Epithelial cell of esophagus (primary cell): ENCODE results near the gene AIG1.
"Not testable (repeated sequence)": the region's sequence is repeated elsewhere in the genome, so short reads cannot be mapped to it uniquely, and the experiment has no call there.

Source experiments
- DNase-seq: peaks from one replicate; pipeline ENCODE4 v3.0.0; 2010; ENCODE audit warnings: low read depth
- H3K4me3 ChIP-seq: 2 replicates; pipeline ENCODE4 v1.5.1; 2011; ENCODE audit warnings: mild to moderate bottlenecking, low read length, control low read depth
- TF ChIP-seq, protein P1 (sequence below): IDR thresholded peaks from 2 replicates; pipeline ENCODE4 v1.5.1; 2011; ENCODE audit warnings: low read depth, mild to moderate bottlenecking, low read length, control low read depth, inconsistent platforms; ENCODE audit not compliant: insufficient read depth; ENCODE audit errors: missing control alignments

AIG1 gene

DNA sequence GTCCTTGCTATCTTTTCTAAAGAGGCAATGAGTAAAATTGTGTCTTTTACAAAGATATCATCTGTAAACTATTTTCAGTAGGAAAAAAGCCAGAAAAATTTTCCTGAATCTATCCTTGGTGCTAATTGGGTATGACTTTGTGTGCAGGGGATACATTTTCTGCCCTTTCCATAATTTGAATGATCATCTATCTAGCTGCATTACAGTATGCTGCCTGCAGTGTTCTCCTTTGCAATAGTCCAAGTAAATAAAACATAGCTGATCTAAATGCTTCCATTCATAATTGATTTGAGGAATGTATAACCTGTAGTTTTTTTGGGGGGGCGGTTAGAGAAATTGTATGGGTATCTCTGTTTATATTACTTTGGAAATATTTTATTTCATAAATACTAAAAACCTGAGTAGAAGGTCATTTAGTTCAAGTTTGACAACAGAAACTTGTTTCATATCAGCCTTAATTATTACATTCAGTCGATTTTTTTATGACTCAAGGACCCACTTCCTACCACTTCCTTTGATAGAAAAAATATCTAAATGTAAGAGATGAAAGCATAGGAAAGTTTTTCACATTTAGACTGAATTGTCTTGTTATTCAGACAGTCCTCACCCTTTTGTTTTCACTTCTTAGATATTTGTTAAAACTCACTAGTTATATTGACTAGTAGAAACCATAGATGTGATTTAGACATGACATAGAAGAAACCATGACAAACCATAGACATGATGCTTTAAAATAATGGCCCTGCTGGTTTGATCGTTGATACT lies 75.3 kb downstream of the AIG1 start:
- TF ChIP-seq, protein P1, sequence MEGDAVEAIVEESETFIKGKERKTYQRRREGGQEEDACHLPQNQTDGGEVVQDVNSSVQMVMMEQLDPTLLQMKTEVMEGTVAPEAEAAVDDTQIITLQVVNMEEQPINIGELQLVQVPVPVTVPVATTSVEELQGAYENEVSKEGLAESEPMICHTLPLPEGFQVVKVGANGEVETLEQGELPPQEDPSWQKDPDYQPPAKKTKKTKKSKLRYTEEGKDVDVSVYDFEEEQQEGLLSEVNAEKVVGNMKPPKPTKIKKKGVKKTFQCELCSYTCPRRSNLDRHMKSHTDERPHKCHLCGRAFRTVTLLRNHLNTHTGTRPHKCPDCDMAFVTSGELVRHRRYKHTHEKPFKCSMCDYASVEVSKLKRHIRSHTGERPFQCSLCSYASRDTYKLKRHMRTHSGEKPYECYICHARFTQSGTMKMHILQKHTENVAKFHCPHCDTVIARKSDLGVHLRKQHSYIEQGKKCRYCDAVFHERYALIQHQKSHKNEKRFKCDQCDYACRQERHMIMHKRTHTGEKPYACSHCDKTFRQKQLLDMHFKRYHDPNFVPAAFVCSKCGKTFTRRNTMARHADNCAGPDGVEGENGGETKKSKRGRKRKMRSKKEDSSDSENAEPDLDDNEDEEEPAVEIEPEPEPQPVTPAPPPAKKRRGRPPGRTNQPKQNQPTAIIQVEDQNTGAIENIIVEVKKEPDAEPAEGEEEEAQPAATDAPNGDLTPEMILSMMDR, result no peak
- no peak overlapping the region for H3K4me3 ChIP-seq
- DNase-seq, result no peak

DNA sequence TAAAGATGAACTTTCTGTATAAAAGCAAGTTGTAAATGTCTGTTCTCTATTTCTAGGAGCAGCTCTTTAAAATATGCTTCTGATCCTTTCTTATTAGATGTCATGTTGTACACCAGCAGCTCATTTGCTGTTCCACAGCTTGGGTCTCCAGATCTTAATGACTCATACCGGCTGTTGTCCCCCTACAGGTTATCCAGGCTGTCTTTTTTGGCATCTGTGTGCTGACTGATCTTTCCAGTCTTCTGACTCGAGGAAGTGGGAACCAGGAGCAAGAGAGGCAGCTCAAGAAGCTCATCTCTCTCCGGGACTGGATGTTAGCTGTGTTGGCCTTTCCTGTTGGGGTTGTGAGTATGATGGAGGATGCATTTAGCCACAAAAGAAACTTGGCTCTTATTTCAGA lies 76.0 kb downstream of the AIG1 start:
- no peak overlapping the region for H3K4me3 ChIP-seq
- TF ChIP-seq, protein P1, result no peak
- no peak for DNase-seq

DNA sequence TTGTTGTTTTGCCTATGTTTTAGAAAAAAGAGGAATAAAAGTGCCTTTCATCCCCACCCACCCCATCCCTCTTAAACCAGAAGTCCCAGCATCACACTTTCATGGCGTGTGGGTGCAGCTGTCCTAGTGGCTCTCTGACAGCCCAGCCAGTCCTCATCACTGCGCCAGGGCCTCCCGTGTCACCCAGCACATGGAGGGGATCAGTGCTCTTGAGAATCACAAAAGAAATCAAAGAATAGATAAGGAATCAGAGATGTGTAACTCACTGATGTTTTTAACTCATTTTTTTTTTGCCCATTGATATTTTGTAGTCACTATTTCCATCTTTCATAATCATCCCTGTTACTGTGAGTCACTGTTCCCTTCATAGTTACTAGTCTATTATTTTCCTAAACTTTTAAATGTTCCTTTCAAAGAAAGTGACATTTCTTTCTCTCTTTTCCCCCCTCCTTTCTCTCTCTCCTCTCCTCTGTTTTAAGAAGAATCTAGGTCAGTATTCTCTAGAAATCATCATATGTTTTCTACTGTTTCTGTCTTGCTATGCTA lies 78.6 kb downstream of the AIG1 start:
- DNase-seq, result no peak
- TF ChIP-seq, protein P1, result no peak
- no peak overlapping the region for H3K4me3 ChIP-seq

DNA sequence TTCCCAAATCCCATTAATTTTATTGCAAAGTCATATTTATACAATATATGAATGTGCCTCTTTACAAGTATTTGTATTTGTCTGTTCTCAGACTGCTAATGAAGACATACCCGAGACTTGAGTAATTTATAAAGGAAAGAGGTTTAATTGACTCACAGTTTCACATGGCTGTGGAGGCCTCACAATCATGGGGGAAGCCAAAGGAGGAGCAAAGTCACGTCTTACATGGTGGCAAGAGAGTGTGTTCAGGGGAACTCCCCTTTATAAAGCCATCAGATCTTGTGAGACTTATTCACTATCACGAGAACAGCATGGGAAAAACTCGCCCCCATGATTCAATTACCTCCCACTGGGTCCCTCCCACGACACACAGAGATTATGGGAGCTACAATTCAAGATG lies 79.2 kb downstream of the AIG1 start:
- DNase-seq, H3K4me3 ChIP-seq: not testable (repeated sequence)

DNA sequence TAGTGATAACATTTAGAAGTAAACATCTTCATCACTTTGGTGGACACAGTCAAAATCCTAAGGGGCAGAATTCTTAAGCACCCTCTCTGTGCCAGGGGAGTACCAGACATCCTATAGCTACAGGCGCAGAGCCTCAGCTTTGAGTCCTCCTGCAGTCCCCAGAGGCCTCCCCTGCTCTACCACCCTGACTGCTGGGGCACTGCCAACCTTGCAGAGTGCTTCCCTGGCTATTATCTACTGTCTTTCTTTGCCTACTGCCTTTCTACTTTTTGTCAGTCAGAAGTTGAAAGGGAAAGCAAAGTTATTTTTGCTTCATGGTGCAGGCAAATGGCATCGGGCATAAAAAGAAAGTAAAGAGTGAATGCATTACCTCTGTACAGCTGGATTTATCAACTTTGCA lies 80.1 kb downstream of the AIG1 start:
- no peak overlapping the region for H3K4me3 ChIP-seq
- no peak for DNase-seq
- TF ChIP-seq, protein P1, result no peak

DNA sequence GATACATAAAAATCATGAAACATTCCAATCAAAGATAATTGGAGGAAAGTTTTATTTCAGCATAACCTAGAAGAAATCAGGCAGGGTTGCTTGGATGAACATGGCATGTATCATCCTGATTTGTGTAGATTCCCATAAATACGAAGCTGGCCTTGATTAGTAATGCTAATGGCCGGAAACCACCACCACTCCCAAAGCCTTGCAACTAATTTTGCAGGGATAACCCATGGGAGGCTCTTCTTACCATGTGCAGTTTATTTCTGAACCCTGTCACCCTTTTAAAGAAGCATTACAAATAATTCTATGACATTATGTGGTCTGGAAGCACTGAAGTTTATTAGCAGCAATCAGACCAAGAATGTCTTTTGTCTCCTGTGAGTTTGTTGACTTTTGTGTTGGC lies 80.8 kb downstream of the AIG1 start:
- TF ChIP-seq, protein P1, result no peak
- no peak for DNase-seq
- no peak overlapping the region for H3K4me3 ChIP-seq

DNA sequence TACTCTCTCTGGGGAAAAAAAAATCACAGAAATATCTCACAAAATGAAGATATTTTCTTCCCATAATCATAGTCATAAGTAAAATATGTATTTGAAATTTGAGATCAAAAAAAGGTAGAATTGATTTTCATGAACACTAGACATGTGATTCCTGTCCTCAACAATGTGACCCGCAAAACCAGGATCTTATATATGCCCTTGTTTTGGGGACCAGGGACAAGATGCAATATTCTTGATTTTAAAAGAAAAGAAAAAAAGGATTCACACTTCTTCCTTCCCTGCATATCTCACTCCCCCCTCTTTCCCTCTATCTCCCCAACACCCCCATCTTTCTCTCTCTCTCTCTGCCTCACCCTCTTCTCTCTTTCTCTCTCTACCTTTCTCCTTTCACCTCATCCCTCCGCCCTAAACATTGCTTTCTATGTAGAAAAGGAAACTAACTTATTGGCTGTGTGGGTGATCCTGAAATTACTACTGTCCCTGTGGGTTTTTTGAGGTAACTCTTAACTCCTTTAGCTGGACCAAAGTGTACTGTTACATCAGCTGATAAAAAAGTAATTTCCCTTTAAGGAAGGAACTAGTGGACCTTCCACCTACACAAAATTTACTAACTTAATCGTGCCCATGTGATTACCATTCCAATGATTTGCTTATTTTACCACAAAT lies 85.6 kb downstream of the AIG1 start:
- TF ChIP-seq, protein P1, result no peak
- DNase-seq, result no peak
- H3K4me3 ChIP-seq, result no peak overlapping the region
